T47D (cell line): ENCODE measurements around the gene OR8H2.
"Not testable (repeated sequence)": the region's sequence is repeated elsewhere in the genome, so short reads cannot be mapped to it uniquely, and the experiment has no call there.

Experiments used
- DNase-seq, 2 experiments: peaks; one replicate each; pipeline versions ENCODE4 v3.0.0 to v3.0.0-alpha.2; 2011 to 2012; ENCODE audit warnings: low read depth in 1 of 2, low spot score in 1 of 2
- JUND ChIP-seq: IDR thresholded peaks from 2 replicates; pipeline ENCODE4 v1.6.1; 2012; ENCODE audit warnings: low read depth
- in situ Hi-C: cut with HindIII; loops from 2 replicates; pipeline ENCODE4 v1.10.0; 2016; ENCODE audit warnings: low sequenced_read_pairs, low pct_unique_long_range_greater_than_20kb

OR8H2 gene

GRCh38 chr11:56103210-56103737, at the start of gene OR8H2:
Gene OR8H2, plus strand, starts transcription at chr11:56103687. Its CDS starts 1,356 bp downstream, at chr11:56105043.
- TF ChIP-seq JUND: no peak
- no peak for DNase-seq
- in situ Hi-C loops: no loop called here

- in situ Hi-C loops, DNase-seq: not testable (repeated sequence)
Measured at GRCh38 chr11:56056366-56056765, 47.1 kb upstream of the OR8H2 start.

GRCh38 chr11:56057661-56058237, 45.7 kb upstream of the OR8H2 start:
- DNase-seq, in situ Hi-C loops: not testable (repeated sequence)

GRCh38 chr11:56058260-56058780, 45.2 kb upstream of the OR8H2 start:
- DNase-seq, in situ Hi-C loops: not testable (repeated sequence)

- in situ Hi-C loops: no loop called here
- no peak for TF ChIP-seq JUND
- no peak for DNase-seq
Measured at GRCh38 chr11:56066980-56067379, 36.5 kb upstream of the OR8H2 start.

GRCh38 chr11:56089697-56090096, 13.8 kb upstream of the OR8H2 start:
- in situ Hi-C loops: no loop called here
- peak in 1 of 2 experiments; percentile 39 for DNase-seq
- TF ChIP-seq JUND: no peak

GRCh38 chr11:56093008-56093407, 10.5 kb upstream of the OR8H2 start, which contains the start of gene OR8I2:
Gene OR8I2, plus strand, starts transcription at chr11:56093308. Its CDS starts 0 bp downstream, at chr11:56093308.
- no peak for DNase-seq
- in situ Hi-C loops: no loop called here
- TF ChIP-seq JUND: no peak

GRCh38 chr11:56122073-56122472, 18.6 kb downstream of the OR8H2 start, which contains the start of gene OR8H3:
Gene OR8H3, plus strand, starts transcription at chr11:56122373. Its CDS starts 0 bp downstream, at chr11:56122373.
- TF ChIP-seq JUND: no peak
- in situ Hi-C loops: no loop called here
- DNase-seq: no peak

GRCh38 chr11:56140151-56140661, 36.7 kb downstream of the OR8H2 start, which contains the start of gene OR8J3:
Gene OR8J3, minus strand, starts transcription at chr11:56140201. Its CDS starts 2,483 bp downstream, at chr11:56137718.
- no peak for TF ChIP-seq JUND
- in situ Hi-C loops: no loop called here
- no peak for DNase-seq

GRCh38 chr11:56143681-56144080, 40.2 kb downstream of the OR8H2 start:
- in situ Hi-C loops, DNase-seq: not testable (repeated sequence)

GRCh38 chr11:56151376-56151775, 47.9 kb downstream of the OR8H2 start:
- in situ Hi-C loops: no loop called here
- TF ChIP-seq JUND: no peak
- DNase-seq: no peak

GRCh38 chr11:56152333-56152732, 48.8 kb downstream of the OR8H2 start:
- in situ Hi-C loops: no loop called here
- no peak for TF ChIP-seq JUND
- DNase-seq: peak in 1 of 2 experiments; percentile 6
